ENCODE data around the gene CYP4F12.

GRCh38 chr19:15714638-15715037 lies 41.8 kb downstream of the CYP4F12 start:
- TF ChIP-seq CTCF (IDR thresholded peaks at IDR 0.05) (no peak), POLR2AphosphoS5 (IDR thresholded peaks at IDR 0.05; ENCODE audit: low read depth, low read length) (no peak), REST (IDR thresholded peaks at IDR 0.05; ENCODE audit: insufficient read depth in 1 of 2, low read depth in 2 of 2, low read length in 1 of 2) (no peak), SIN3A (IDR thresholded peaks at IDR 0.05; ENCODE audit: borderline replicate concordance, insufficient read depth, low read depth, low read length) (no peak), TCF7L2 (IDR thresholded peaks at IDR 0.05; ENCODE audit: low read depth, low read length) (no peak)
